ENCODE measurements around the gene ANKRD65.
"Not testable (repeated sequence)": the region's sequence is repeated elsewhere in the genome, so short reads cannot be mapped to it uniquely, and the experiment has no call there.

GRCh38 chr1:1456683-1457255 is 35.7 kb upstream of the ANKRD65 start:
- not testable (repeated sequence) for TF ChIP-seq TCF7L2 (IDR thresholded peaks at IDR 0.05; ENCODE audit: borderline replicate concordance, extremely low read depth, insufficient read depth, insufficient read length); MAX (IDR thresholded peaks at IDR 0.05); CTCF (IDR thresholded peaks at IDR 0.05 in 2 of 3, conservative IDR thresholded peaks at IDR 0.05 in 1 of 3; ENCODE audit: borderline replicate concordance in 1 of 3, insufficient read depth in 1 of 3, low read depth in 2 of 3, low read length in 2 of 3); CEBPB (IDR thresholded peaks at IDR 0.05; ENCODE audit: low read depth); REST (IDR thresholded peaks at IDR 0.05; ENCODE audit: low read depth); ZBTB33 (IDR thresholded peaks at IDR 0.05; ENCODE audit: extremely low read depth, insufficient replicate concordance, low read length); JUND (IDR thresholded peaks at IDR 0.05); POLR2A (IDR thresholded peaks at IDR 0.05; ENCODE audit: borderline replicate concordance, extremely low read depth, insufficient read depth, insufficient read length); EZH2 (IDR thresholded peaks at IDR 0.05); EZH2phosphoT487 (IDR thresholded peaks at IDR 0.05; ENCODE audit: borderline replicate concordance); ZFX (IDR thresholded peaks at IDR 0.05); CBX3 (IDR thresholded peaks at IDR 0.05; ENCODE audit: low read depth); YY1 (IDR thresholded peaks at IDR 0.05; ENCODE audit: extremely low read depth, insufficient replicate concordance, low read depth, low read length)
